Inferior parietal cortex (tissue), 1 donor: ENCODE measurements around the gene SLC16A12.
"Not testable (repeated sequence)": the region's sequence is repeated elsewhere in the genome, so short reads cannot be mapped to it uniquely, and the experiment has no call there.

Experiments
- DNase-seq: peaks from one replicate; pipeline ENCODE4 v3.0.0-alpha.2; 2016; ENCODE audit errors: extremely low spot score

The SLC16A12 gene

GRCh38 chr10:89548673-89549072 is 13.3 kb upstream of the SLC16A12 start:
- DNase-seq: no peak

- DNase-seq: no peak
Observed at GRCh38 chr10:89547853-89548513, 12.6 kb upstream of the SLC16A12 start.

GRCh38 chr10:89546651-89547050 is 11.3 kb upstream of the SLC16A12 start:
- DNase-seq: not testable (repeated sequence)

GRCh38 chr10:89543841-89544240 is 8.4 kb upstream of the SLC16A12 start:
- no peak for DNase-seq

DNA sequence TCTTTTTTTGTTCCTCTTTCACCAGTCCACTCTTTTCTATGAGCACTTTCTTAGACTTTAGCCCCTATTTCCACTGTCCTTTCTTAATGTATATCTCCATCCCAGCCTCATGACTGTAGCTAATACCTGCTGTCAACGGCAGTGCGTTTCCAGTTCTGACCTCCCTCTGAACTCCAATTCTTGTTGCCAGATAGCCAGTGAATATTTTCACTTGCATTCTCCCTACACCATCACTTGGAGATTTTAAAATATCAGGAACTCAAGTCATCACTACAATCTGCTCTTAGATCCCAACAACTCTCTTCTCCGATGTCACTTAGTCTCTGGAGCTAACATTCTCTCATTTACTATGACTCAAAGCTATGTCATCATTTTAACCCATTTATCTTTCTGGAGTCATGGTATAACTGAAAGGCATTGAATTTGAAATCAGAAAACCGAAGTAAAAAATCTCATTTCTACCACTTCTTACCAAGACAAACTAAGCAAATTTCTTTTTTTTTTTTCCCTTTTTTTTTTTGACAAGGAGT is 5.1 kb upstream of the SLC16A12 start:
- no peak for DNase-seq

DNA sequence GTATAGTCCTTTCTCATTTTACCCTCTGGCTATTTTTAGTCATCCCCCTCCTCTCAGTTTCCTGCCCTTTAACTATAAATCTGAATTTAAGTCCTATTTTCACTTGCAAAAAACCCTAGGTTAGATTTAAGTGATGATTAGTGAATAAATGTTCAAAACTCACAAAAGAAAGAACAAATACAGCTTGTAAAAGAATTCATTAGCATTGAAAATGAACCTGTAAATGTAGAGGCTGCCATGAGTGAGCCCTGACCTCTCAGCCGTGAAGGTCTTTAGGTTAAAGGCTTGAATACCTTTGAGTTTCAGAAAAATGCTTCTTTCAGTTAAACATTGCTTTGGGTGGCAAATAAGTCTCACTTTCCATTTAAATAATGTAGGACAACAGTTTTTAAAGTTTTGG is 2.0 kb upstream of the SLC16A12 start:
- DNase-seq: no peak

- no peak for DNase-seq
Observed at GRCh38 chr10:89536013-89536354, 590 bp upstream of the SLC16A12 start.

GRCh38 chr10:89534826-89535166 is 598 bp downstream of the SLC16A12 start:
- DNase-seq: no peak

DNA sequence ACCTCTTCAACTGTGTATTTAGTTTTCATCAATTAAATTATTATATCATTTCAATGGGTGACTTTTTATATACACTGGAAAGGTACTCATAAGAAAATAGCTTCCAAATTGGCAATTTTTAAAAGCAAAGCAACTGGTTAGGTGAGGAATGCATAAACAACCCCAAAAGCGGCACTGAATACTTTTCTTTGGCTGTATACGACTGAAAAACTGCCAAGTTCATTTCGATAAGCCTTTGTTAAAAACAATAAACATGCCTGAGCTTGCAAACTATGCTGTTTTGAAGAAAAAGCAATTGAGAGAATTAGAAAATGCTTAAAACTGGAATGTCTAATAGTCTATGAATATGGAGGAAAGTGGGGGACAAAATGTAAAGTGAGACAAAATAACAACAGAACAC is 2.9 kb downstream of the SLC16A12 start:
- DNase-seq: no peak

DNA sequence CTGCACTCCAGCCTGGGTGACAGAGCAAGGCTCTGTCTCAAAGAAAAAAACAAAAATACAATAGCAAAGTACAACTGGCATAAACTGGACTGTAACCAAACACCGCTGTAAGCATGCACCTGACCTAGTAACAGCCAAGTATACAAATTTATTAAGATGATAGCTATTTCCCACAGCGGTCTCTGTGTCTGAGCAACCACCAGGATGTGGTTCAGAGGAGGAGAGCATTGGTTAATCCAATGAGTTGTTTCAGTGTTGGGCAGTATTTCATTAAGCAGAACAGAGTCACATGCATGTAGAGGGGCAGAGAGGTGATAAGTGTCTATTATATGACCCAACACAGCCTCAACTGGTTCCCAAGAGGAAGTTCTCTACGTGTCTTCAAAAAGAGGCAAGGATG is 4.0 kb downstream of the SLC16A12 start:
- DNase-seq: no peak

DNA sequence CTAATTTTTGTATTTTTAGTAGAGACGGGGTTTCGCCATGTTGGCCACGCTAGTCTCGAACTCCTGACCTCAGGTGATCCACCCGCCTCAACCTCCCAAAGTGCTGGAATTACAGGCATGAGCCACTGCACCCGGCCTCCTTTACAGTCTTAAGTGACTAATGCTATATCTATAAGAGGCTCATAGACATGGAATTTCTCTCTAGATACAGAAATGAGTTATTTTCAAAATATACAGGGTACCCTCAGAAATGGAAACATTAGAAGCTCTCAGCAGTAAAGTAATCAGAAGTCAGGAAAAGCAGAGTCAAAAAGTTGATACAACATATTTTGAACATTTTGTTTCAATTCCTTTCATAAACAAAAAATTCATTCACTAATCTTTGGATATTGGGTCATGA is 5.7 kb downstream of the SLC16A12 start:
- DNase-seq: not testable (repeated sequence)

- DNase-seq: no peak
Observed at GRCh38 chr10:89526358-89526757, 9.0 kb downstream of the SLC16A12 start.

DNA sequence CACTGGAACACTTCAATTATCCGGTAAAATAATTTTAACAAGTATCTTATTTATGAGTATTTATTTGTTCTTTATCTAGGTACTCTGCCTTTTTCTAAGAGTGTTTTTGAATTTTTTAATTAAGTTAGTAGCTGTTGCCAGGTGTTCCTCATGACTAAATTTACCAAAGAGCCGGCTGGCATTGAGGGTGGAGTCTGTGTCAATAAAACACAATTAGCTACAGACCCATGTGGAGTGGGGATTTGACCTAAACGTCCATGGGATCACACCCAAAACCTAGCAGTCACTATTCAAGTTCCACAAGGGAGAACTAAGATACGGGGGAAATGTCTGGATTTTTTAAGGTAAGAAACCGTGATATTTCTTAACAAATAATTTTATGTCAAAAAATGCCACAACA is 9.8 kb downstream of the SLC16A12 start:
- no peak for DNase-seq

- DNase-seq: no peak
Observed at GRCh38 chr10:89524279-89524678, 11.1 kb downstream of the SLC16A12 start.

DNA sequence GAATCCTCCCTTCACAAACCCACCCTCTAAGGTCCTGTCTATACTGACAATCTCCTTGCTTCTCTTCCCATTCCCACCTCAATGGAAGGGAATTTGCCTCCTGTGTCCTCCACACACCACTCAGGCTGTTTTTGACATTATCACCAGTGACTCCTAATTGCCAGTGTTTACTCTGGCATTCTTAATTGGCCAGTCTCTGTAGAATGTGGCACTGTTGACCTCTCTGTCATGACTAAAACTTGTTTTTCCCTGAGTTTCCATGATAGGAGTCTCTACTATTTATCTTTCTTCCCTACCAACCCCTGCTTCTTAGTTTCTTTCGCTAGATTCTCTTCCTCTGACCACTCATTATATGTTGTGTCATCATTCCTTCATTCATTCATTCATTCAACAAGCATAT is 12.1 kb downstream of the SLC16A12 start:
- no peak for DNase-seq

GRCh38 chr10:89522463-89522862 is 12.9 kb downstream of the SLC16A12 start:
- DNase-seq: no peak

GRCh38 chr10:89521368-89521767 is 14.0 kb downstream of the SLC16A12 start:
- DNase-seq: no peak

DNA sequence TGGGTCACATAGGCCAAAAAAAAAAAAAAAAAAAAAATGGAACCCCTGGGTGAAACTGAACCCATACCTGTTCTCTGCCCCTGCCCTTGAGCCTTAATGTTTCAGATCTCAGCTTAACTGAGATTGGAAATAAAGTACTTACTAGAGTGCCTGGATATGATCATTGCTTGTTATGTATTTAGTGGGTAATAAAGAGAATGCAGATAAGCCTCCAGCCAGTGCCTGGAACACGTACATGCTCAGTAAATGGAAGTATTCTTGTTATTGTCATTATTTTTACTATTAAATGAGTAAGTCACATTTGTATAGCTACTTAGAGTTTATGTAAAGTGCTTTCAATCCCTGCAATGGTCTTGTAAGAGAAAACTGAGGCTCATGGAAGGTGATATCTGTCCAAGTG is 14.7 kb downstream of the SLC16A12 start:
- no peak for DNase-seq

DNA sequence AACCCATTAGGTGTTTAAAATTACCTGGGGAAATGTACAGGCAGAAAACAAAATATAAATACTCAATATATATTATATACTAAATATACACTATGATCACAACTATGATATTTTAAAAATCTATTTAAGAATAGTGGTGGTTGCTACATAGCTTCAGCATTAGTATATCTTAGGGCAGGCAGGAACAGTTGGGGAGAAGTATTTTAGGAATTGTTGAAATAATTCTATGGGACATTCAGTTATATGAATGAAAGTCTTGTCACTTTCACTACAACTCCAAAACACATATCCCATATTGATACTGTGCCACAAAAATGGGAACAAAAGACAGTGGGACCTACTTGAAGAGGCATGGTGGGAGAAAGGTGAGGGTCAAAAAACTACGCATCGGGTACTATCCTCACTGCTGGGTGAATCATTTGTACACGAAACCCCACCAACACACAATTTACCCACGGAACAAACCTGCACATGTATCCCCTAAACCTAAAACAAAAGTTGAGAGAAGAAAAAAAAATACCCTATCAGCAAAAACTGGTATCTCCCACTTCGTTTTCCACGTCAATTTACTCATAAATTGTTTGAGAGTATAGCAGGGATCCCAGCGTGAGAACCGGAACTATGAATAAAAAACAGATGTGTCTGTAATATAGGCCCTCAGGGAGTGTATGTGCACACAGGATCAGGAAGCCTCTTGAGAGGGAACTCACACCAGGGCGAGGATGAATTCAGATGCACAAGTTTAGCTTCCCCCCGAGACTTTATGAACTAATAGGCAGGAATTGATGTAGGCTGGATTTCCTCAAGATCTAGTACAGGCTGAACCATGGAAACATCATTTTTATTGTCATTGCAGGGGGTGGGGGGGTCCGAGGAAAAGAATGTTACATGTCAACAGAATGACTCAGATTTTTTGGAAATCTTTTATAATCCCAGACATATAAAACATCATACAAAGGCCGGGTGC is 16.2 kb downstream of the SLC16A12 start:
- no peak for DNase-seq

DNA sequence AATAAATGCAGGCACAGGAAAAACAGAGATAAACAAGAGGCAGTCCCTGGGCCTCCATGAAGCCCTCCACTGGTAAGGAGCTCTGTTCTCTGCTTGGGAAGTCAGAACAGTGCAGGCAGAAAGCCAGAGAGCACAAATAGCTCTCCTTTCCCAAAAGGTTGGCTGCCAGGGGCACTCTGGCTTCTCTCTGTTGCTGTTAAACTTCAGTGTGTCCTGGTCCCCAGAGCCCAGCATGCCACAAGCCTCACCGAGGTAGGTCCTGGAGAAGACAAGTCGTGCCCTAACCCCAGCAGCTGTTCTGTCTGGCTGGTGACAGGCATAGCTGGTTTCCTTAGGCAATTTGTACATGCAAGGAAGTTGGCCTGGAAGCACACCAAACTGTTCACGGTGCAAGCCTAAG is 17.3 kb downstream of the SLC16A12 start:
- no peak for DNase-seq

DNA sequence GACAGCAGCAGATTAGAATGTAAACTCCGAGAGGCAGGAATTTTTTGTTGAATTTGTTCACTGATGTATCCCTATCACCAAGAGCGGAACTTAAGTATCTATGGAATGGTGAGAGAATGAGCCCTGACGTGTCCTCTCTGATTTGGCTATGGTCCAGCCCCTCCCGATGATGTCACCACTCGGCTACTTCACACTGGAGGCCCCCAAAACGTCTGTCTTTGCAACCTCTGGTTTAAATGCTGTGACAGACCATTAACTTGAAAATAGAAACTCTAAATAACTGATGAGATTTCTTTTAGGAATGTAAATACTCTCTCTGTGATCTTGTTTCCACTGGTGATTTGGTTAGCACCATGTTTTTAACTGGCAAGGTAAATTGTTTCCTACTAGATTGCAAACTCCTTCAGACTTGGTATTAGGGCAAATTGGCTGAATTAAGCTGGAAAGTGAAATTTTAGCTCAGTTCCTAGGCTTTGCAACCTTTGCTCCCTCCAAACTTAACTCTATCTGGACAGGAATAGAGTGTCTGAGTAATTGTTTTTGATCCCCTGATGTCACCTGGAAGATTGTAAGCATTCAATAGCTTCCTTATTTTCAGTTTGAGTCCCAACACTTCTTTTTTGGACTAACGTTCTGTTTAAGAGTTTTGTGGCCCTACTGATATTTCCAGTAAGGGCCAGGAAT is 19.1 kb downstream of the SLC16A12 start:
- DNase-seq: no peak

- no peak for DNase-seq
Observed at GRCh38 chr10:89515031-89515841, 20.2 kb downstream of the SLC16A12 start.
